ENCODE data around the gene RNH1. TPM values are rescaled to one million over a fixed set of nuclear protein-coding genes. Genes with fewer than 3 reads are reported as not detected.

The RNH1 gene
- total RNA-seq, 1 donor from 2014 or later: 126 TPM

DNA sequence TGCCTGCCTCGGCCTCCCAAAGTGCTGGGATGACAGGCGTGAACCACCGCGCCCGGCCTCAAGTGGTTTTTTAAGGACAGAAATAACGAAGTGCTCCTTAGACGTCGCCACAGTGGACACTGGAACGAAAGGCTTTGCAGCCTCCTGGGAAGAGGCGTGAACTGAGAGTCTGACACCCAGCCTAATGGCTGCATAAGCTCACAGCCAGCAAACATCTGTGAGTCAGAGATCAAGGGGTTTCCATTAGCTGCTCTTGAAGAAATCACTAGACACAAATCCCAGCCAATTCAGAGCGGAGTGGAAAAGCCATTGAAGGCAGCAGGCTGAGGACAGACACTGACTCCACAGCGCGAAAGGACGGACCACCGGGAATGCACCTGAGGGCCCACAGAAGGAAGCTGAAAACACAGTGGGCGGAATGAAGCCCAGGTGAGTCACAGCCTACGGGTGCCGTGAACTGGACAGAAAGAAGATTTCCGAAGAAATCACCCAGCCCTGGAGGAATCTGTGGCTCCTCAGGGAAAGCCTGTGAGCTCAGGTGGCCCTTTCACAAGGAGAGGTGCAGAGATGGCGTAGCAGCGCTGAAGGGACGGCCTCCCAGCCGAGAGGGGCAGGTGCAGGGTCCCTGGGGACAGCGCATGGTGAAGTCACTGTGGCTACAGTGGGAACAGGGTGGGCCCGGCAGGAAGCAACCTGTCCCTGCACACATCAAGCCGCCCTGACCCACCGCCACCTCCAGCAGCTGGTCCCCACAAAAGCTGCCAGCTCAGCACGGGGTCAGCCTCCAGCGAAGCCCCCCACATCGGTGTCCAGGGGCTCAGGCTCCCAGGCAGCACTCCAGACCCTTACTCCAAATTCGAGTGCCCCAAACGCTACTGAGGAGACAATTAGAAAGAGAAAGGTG is 41.9 kb upstream of the RNH1 start:
- intact Hi-C loops (cut with micrococcal nuclease): no loop called here
- no peak for DNase-seq (ENCODE audit: low spot score)
- Mint-ChIP-seq H3K27ac (no peak overlapping the region), H3K4me3 (no peak overlapping the region), H3K27me3 (ENCODE audit: insufficient read depth) (peaks cover 3% of the 10 kb centered on the region), H3K9me3 (no peaks in the 10 kb centered on the region), H3K4me1 (ENCODE audit: low read depth) (no peaks in the 10 kb centered on the region), H3K36me3 (ENCODE audit: low read depth) (no peaks in the 10 kb centered on the region)

DNA sequence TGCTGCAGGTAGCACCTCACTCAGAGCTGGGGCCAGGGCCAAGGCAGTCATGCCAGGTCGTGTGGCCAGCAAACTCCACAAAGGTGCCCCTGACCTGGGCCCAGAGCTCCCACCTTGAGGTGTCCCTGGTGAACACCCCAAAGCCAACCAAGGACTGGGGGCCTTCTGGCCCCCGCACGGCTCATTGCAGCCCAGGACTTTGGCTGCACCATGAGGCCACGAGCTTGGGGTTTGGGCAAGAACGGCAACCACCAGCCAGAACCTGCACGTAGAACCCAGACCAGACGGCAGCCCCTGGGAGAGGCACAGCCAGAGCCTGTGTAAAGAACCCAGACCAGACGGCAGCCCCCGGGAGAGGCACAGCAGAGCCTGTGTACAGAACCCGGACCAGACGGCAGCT is 38.1 kb upstream of the RNH1 start:
- no peak overlapping the region for H3K27ac Mint-ChIP-seq
- peaks cover 1% of the 10 kb centered on the region for H3K36me3 Mint-ChIP-seq (ENCODE audit: low read depth)
- intact Hi-C loops (cut with micrococcal nuclease): no loop called here
- peaks cover 3% of the 10 kb centered on the region for H3K27me3 Mint-ChIP-seq (ENCODE audit: insufficient read depth)
- H3K4me1 Mint-ChIP-seq (ENCODE audit: low read depth): no peaks in the 10 kb centered on the region
- no peak for DNase-seq (ENCODE audit: low spot score)
- no peak overlapping the region for H3K4me3 Mint-ChIP-seq
- H3K9me3 Mint-ChIP-seq: no peaks in the 10 kb centered on the region

DNA sequence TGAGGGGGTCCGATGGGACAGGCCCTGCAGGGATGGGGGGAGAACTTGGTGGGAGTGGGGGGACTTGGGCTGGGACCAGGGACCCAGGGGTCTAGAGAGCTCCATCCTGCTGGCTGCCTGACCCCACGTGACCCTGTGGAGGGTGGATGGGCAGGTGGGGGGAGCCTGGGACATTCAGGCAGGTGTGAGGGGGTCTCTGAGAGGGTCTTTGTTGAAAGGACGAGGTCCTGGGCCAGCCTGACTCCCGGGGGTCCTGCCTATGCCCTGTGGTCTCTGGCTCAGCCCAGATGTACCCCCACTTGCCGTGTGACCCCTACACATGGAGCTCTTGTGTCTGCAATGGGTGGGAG is 37.8 kb upstream of the RNH1 start:
- Mint-ChIP-seq H3K9me3 (no peaks in the 10 kb centered on the region), H3K4me3 (no peak overlapping the region), H3K36me3 (ENCODE audit: low read depth) (peaks cover 1% of the 10 kb centered on the region), H3K4me1 (ENCODE audit: low read depth) (no peaks in the 10 kb centered on the region), H3K27me3 (ENCODE audit: insufficient read depth) (peaks cover 3% of the 10 kb centered on the region), H3K27ac (no peak overlapping the region)
- no peak for DNase-seq (ENCODE audit: low spot score)
- intact Hi-C loops (cut with micrococcal nuclease): no loop called here

DNA sequence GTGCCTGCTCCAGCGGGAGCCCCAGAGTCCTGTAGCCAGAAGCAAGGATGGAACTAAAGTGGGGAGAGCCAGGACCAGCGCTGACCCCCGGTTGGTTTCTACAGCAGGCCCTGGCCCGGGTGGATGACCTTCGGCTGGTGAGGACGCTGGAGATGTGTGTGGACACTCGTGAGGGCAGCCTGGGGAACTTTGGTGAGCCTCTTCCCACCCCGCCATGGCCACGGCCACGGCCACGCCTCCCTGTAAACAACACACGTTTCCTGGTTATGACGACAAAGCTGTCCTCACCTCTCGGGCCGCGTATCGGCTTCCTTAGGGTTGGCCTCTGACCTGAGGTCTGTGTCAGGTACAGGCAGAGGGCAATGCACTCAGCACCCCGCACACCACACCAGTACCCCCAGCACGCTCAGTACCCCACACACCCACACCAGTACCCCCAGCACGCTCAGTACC is 34.4 kb upstream of the RNH1 start:
- H3K4me1 Mint-ChIP-seq (ENCODE audit: low read depth): no peaks in the 10 kb centered on the region
- H3K4me3 Mint-ChIP-seq: no peak overlapping the region
- no peaks in the 10 kb centered on the region for H3K27me3 Mint-ChIP-seq (ENCODE audit: insufficient read depth)
- intact Hi-C loops (cut with micrococcal nuclease): no loop called here
- peaks cover 1% of the 10 kb centered on the region for H3K36me3 Mint-ChIP-seq (ENCODE audit: low read depth)
- no peaks in the 10 kb centered on the region for H3K9me3 Mint-ChIP-seq
- DNase-seq (ENCODE audit: low spot score): no peak
- no peak overlapping the region for H3K27ac Mint-ChIP-seq

DNA sequence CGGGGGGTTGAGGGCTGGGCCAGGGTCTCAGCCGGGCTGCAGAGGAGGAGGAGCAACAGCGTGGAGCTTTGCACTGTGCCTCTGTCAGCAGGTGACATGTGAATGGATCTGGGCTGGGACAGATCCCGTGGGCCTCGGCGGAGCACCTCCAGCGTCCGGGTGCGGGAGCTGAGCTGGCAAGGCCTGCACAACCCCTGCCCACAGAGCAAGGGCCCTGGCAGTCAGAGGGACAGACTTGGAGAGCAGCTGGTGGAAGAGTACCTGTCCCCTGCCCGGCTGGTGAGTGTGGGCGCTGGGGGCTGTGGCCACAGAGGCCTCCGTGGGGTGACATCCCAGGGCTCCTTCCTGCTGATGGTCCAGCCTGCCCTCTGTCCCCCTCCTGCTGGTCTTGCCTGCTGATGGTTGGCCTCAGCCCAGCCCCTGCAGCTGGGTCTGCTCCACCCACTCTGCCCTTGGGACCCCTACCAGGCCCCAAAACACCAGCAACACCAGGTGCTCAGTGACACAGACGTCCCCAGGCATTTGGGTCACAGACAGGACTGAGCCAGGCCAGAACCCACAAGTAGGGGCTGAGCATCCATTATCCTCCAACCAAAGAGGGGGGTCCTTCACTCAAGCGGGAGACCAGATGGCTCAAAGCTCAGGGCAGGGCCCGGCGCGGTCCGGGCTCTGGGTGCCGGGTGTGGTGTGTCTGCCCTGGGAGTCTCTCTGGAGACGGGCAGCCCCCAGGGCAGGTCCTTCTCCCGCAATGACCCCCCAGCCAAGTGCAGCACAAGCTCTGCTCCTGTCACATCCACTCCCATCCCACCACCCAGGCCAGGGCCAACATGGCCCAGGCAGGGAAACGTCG is 33.8 kb upstream of the RNH1 start:
- no peak for DNase-seq (ENCODE audit: low spot score)
- intact Hi-C loops (cut with micrococcal nuclease): no loop called here
- no peaks in the 10 kb centered on the region for H3K9me3 Mint-ChIP-seq

DNA sequence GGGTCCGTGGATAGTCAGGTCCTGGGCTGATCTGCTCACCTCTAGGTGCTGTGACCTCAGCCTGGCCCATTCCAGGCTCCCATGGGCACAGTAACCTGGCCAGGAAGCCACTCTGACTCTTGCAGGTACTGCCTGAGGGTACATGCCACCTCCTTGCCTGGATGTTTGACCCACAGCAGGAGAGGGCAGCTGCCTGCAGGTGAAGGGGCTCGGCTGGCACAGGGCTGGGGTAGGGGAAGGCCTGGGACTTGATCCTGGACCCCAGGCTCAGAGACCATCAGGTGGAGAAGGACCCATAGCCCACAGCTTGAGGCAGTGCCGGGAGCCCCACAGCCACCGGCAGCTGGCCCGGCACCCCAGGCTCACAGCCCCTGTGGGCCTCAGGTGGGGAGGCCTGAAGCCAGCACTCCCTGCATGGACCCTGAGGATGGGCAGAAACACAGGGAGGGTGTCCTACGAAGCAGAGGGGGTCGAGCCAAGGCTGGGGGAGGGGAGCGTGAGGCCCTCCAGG is 33.0 kb upstream of the RNH1 start:
- Mint-ChIP-seq H3K4me1 (ENCODE audit: low read depth) (peaks cover 4% of the 10 kb centered on the region), H3K27ac (no peak overlapping the region), H3K9me3 (no peaks in the 10 kb centered on the region), H3K36me3 (ENCODE audit: low read depth) (peaks cover 1% of the 10 kb centered on the region), H3K4me3 (no peak overlapping the region), H3K27me3 (ENCODE audit: insufficient read depth) (no peaks in the 10 kb centered on the region)
- no peak for DNase-seq (ENCODE audit: low spot score)
- intact Hi-C loops (cut with micrococcal nuclease): loop anchor here (5.0 kb wide), 1 partner anchor 182 kb away; no protein-coding TSS in a partner anchor

More for the DNA sequence above, 33.8 kb upstream of the RNH1 start:
- Mint-ChIP-seq H3K4me3 (no peak overlapping the region), H3K27ac (no peak overlapping the region), H3K36me3 (ENCODE audit: low read depth) (peaks cover 1% of the 10 kb centered on the region), H3K27me3 (ENCODE audit: insufficient read depth) (no peaks in the 10 kb centered on the region), H3K4me1 (ENCODE audit: low read depth) (peaks cover 4% of the 10 kb centered on the region)

GRCh38 chr11:538431-539051 is 31.5 kb upstream of the RNH1 start:
- H3K4me3 Mint-ChIP-seq: no peak overlapping the region
- no peaks in the 10 kb centered on the region for H3K9me3 Mint-ChIP-seq
- no peak for DNase-seq (ENCODE audit: low spot score)
- no peak overlapping the region for H3K27ac Mint-ChIP-seq
- intact Hi-C loops (cut with micrococcal nuclease): loop anchor here (5.0 kb wide), 1 partner anchor 184 kb away; no protein-coding TSS in a partner anchor
- H3K36me3 Mint-ChIP-seq (ENCODE audit: low read depth): peaks cover 1% of the 10 kb centered on the region
- peaks cover 9% of the 10 kb centered on the region for H3K4me1 Mint-ChIP-seq (ENCODE audit: low read depth)
- H3K27me3 Mint-ChIP-seq (ENCODE audit: insufficient read depth): no peaks in the 10 kb centered on the region

- H3K4me3 Mint-ChIP-seq: peak overlapping the region; percentile 53
- peaks cover 9% of the 10 kb centered on the region for H3K4me1 Mint-ChIP-seq (ENCODE audit: low read depth)
- no peaks in the 10 kb centered on the region for H3K9me3 Mint-ChIP-seq
- H3K27ac Mint-ChIP-seq: peak overlapping the region; percentile 40
- no peak for DNase-seq (ENCODE audit: low spot score)
- intact Hi-C loops (cut with micrococcal nuclease): loop anchor here (1.0 to 5.0 kb wide), 8 partner anchors 17 to 184 kb away; partner anchors contain the start of genes LMNTD2, PHRF1, PTDSS2 and RASSF7
- no peaks in the 10 kb centered on the region for H3K27me3 Mint-ChIP-seq (ENCODE audit: insufficient read depth)
- H3K36me3 Mint-ChIP-seq (ENCODE audit: low read depth): peaks cover 1% of the 10 kb centered on the region
Observed at GRCh38 chr11:537622-538430, 30.8 kb upstream of the RNH1 start.

DNA sequence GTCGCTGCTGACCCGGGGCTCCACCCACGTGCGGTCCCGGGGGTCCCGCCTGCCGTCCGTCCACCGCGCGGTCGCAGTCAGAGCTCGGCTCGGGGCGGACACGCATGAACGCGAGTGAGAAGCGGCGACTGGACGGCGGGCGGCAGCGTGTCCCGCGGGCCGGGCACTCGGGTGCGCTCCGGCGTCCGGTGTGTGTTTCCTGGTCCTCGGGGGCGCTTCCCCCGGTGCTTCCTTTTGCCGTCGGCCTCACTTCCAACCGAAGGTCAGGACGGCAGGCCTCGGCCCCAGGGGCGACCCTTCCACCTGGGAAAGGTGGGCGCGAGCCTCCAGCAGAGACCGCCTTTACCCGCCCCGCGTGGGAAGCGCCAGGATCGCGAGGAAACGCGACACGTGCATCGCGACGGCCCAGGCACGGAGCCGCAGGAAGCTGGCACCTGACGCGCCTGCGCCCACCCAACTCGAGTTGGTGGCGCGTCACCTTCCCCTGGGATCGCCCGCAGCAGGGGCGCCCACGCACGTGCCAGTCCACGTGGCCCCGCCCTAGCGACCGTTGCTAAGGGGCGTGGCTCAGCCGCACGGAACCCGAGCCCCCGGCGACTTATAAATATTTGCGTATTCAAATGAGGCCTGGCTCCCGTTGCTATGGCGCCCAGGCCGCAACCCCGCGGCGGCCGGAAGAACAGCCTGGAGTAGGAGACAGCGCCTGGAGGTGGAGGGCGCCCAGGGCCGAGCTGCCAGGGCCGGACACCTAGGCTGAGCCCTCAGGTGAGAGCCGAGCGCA is 30.0 kb upstream of the RNH1 start, which contains the start of gene LRRC56:
LRRC56 (plus strand) TSS at position 687 of the 781 bp plus-strand sequence. CDS start 3,158 bp downstream, outside the sequence.
- Mint-ChIP-seq H3K9me3 (no peaks in the 10 kb centered on the region), H3K36me3 (ENCODE audit: low read depth) (peaks cover under 1% of the 10 kb centered on the region), H3K4me3 (peak within 1 kb of the TSS; percentile 87), H3K27me3 (ENCODE audit: insufficient read depth) (no peaks in the 10 kb centered on the region), H3K27ac (peak within 1 kb of the TSS; percentile 89), H3K4me1 (ENCODE audit: low read depth) (peaks cover 9% of the 10 kb centered on the region)
- peak; percentile 77 for DNase-seq (ENCODE audit: low spot score)
- intact Hi-C loops (cut with micrococcal nuclease): loop anchor here (1.0 to 5.0 kb wide), 8 partner anchors 18 to 185 kb away; partner anchors contain the start of genes LMNTD2, PHRF1, PTDSS2 and RASSF7

DNA sequence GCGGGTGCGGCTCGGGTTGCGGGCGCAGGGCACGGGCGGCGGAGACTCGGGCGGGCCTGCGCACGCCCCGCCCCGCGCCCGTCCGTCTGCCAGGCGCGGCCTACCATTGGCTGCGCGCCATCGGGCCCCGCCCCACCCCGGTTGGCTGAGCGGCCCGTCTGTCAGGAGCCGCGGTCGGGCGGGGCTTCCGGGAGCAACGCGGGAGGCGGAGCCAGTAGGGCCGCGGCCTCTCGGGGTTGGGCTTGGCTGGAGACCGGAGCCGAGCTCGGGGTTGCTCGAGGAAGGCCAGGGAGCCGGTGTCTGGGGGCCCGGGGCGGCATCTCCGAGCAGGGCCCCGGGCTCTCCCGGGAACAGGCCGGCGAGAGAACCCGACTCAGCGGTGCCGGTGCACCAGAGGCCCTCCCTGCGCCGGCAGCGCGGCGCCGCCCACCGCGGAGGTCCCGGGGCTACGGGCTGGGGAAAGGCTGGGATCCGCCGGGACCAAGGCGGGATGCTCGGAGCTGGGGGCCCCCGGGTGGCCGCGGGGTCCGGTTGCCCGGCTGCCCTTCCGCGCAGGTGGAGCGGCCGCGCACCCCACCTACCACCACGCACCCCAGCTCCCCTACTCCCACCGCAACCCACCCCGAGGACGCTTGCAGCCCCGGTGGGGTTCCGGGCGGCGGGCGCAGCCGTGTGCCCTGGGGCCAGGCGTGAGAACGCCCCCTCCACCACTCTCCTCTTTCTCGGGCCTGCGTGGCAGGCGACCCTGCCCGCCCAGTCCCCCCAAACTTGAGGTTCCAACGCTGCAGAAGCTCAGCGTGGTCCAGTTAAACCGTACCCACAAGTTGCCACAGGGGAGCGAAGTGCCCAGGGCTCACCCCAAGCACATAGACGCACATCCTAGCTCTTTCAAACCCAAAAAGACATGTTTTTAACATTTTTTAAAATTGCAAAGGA is 28.7 kb upstream of the RNH1 start, which contains the start of gene HRAS:
HRAS (minus strand) TSS at position 58 of the 936 bp plus-strand sequence.
- DNase-seq (ENCODE audit: low spot score): peak; percentile 97
- intact Hi-C loops (cut with micrococcal nuclease): loop anchor here (1.0 to 5.0 kb wide), 4 partner anchors 33 to 327 kb away; no protein-coding TSS in a partner anchor
- Mint-ChIP-seq H3K27me3 (ENCODE audit: insufficient read depth) (no peaks in the 10 kb centered on the region), H3K4me1 (ENCODE audit: low read depth) (peaks cover 9% of the 10 kb centered on the region), H3K4me3 (peak within 1 kb of the TSS; percentile 87), H3K36me3 (ENCODE audit: low read depth) (peaks cover 2% of the 10 kb centered on the region), H3K27ac (peak within 1 kb of the TSS; percentile 89), H3K9me3 (no peaks in the 10 kb centered on the region)

Measured in activated T-helper 1 cell treated with anti-CD3 and anti-CD28 coated beads, Interleukin-12 subunit alpha, Interleukin-12 subunit beta, Interleukin-2, Interleukin-4 antibody, amounts not matched to agents 30 ng/mL and 10 ng/mL and 1 ng/mL, durations not matched to agents 14 hours and 24 hours and 36 hours (primary cell).